H1 (cell line): ENCODE data around the gene RAD52. TPM values are rescaled to one million over a fixed set of nuclear protein-coding genes. Genes with fewer than 3 reads are reported as not detected.

Experiments
- CTCF ChIA-PET: fragments of 300-600 bp; sonication (Branson Sonifier 250); formaldehyde crosslinking; loops from one replicate; lab custom pipeline; 2021; ENCODE audit not compliant: partially characterized antibody; lab: Charles Lee
- POLR2A ChIA-PET: fragments of 300-600 bp; sonication (Branson Sonifier 250); formaldehyde crosslinking; loops from one replicate; lab custom pipeline; 2021; ENCODE audit warnings: inconsistent platforms; ENCODE audit not compliant: partially characterized antibody; lab: Charles Lee
- DNase-seq, 2 experiments: peaks; one replicate each; pipeline versions ENCODE4 v3.0.0 to v3.0.0-alpha.2; 2010 to 2022; ENCODE audit warnings: low spot score in 2 of 2, low read depth in 1 of 2, mixed read lengths in 1 of 2
- FAIRE-seq: peaks from 2 replicates; lab custom pipeline; 2011; peaks lifted over from hg19 to GRCh38; lab: Jason Lieb, UNC
- H2AFZ ChIP-seq: 2 replicates; pipeline ENCODE4 v1.8.1; 2012; ENCODE audit warnings: low read length, inconsistent platforms
- H2AK5ac ChIP-seq: 2 replicates; pipeline ENCODE4 v1.6.1; 2013; ENCODE audit warnings: low read depth, low read length
- H2BK120ac ChIP-seq: replicated peaks from 2 replicates; pipeline ENCODE3; 2013; ENCODE audit warnings: low read depth, low read length, inconsistent platforms
- H2BK12ac ChIP-seq: 2 replicates; pipeline ENCODE4 v1.6.1; 2013; ENCODE audit warnings: low read depth, low read length
- H2BK15ac ChIP-seq: 2 replicates; pipeline ENCODE4 v1.6.1; 2013; ENCODE audit warnings: low read length
- H2BK20ac ChIP-seq: 2 replicates; pipeline ENCODE4 v1.6.1; 2013; ENCODE audit warnings: low read length
- H2BK5ac ChIP-seq: 2 replicates; pipeline ENCODE4 v1.6.1; 2013; ENCODE audit warnings: low read depth, low read length
- H3K14ac ChIP-seq: 2 replicates; pipeline ENCODE4 v1.6.1; 2013; ENCODE audit warnings: inconsistent platforms; ENCODE audit not compliant: insufficient read length
- H3K18ac ChIP-seq: 2 replicates; pipeline ENCODE4 v1.6.1; 2013; ENCODE audit warnings: low read length; ENCODE audit errors: extremely low read depth
- H3K23ac ChIP-seq: 2 replicates; pipeline ENCODE4 v1.6.1; 2013; ENCODE audit warnings: inconsistent platforms; ENCODE audit not compliant: insufficient read length
- H3K23me2 ChIP-seq: 2 replicates; pipeline ENCODE4 v1.6.1; 2013; ENCODE audit warnings: low read depth, low read length
- H3K27ac ChIP-seq: 2 replicates; pipeline ENCODE4 v1.6.1; 2011; ENCODE audit warnings: low read depth, low read length, inconsistent platforms
- H3K27me3 ChIP-seq, 4 experiments: replicated peaks in 1 of 4; 1 replicate in 1 of 4; 2 replicates in 3 of 4; pipeline versions ENCODE4 v1.6.1 to v1.8.1; 2011 to 2013; ENCODE audit warnings: low read length in 3 of 4, mild to moderate bottlenecking in 3 of 4, inconsistent platforms in 2 of 4, mixed read lengths in 2 of 4, moderate library complexity in 1 of 4; ENCODE audit not compliant: control insufficient read depth in 3 of 4, insufficient read depth in 3 of 4; ENCODE audit errors: extremely low read depth in 1 of 4
- H3K36me3 ChIP-seq, 4 experiments: 2 replicates each; pipeline versions ENCODE4 v1.6.1 to v1.8.1; 2011 to 2013; ENCODE audit warnings: mild to moderate bottlenecking in 4 of 4, low read length in 3 of 4, moderate library complexity in 2 of 4, control low read depth in 1 of 4, inconsistent platforms in 1 of 4; ENCODE audit not compliant: insufficient read depth in 4 of 4, control insufficient read depth in 2 of 4
- H3K4ac ChIP-seq: replicated peaks from 2 replicates; pipeline ENCODE3; 2013; ENCODE audit warnings: low read length, low read depth, mixed read lengths, inconsistent platforms; ENCODE audit not compliant: insufficient read length
- H3K4me1 ChIP-seq, 4 experiments: replicated peaks in 1 of 4; 1 replicate in 1 of 4; 2 replicates in 3 of 4; pipeline versions ENCODE4 v1.6.1 to v1.8.1; 2011 to 2013; ENCODE audit warnings: low read length in 3 of 4, inconsistent platforms in 2 of 4, mixed read lengths in 1 of 4; ENCODE audit not compliant: insufficient read depth in 4 of 4, control insufficient read depth in 3 of 4
- H3K4me2 ChIP-seq, 2 experiments: 2 replicates each; pipeline versions ENCODE4 v1.6.1 to v1.8.1; 2011 to 2013; ENCODE audit warnings: low read depth in 2 of 2, low read length in 2 of 2, control low read depth in 1 of 2, inconsistent platforms in 1 of 2, mild to moderate bottlenecking in 1 of 2; ENCODE audit not compliant: insufficient read depth in 1 of 2
- H3K4me3 ChIP-seq, 4 experiments: fragments of 200-600, 300-600 bp in 1 of 4; sonication (generic), shearing (Covaris generic), sonication (Bioruptor Twin) in 1 of 4; 2 replicates each; pipeline versions ENCODE4 v1.5.1 to v1.8.1; 2011 to 2016; ENCODE audit warnings: low read length in 4 of 4, low read depth in 3 of 4, control low read depth in 2 of 4, inconsistent platforms in 2 of 4, mild to moderate bottlenecking in 2 of 4, mixed read lengths in 1 of 4, moderate library complexity in 1 of 4; ENCODE audit not compliant: insufficient read depth in 2 of 4; ENCODE audit errors: extremely low read depth in 1 of 4
- H3K56ac ChIP-seq: replicated peaks from 2 replicates; pipeline ENCODE3; 2013; ENCODE audit warnings: low read depth, mild to moderate bottlenecking, mixed read lengths, low read length, inconsistent platforms; ENCODE audit not compliant: insufficient read length
- H3K79me1 ChIP-seq: 2 replicates; pipeline ENCODE4 v1.6.1; 2013; ENCODE audit warnings: low read depth, low read length, control low read depth
- H3K79me2 ChIP-seq, 2 experiments: 2 replicates each; pipeline versions ENCODE4 v1.6.1 to v1.8.1; 2012 to 2013; ENCODE audit warnings: low read length in 2 of 2, mild to moderate bottlenecking in 2 of 2, inconsistent platforms in 1 of 2; ENCODE audit not compliant: insufficient read depth in 2 of 2, control insufficient read depth in 1 of 2
- H3K9ac ChIP-seq, 4 experiments: replicated peaks in 1 of 4; 1 replicate in 1 of 4; 2 replicates in 3 of 4; pipeline versions ENCODE4 v1.6.1 to v1.8.1; 2011 to 2013; ENCODE audit warnings: low read depth in 3 of 4, low read length in 3 of 4, control low read depth in 2 of 4, mild to moderate bottlenecking in 2 of 4, moderate library complexity in 2 of 4, inconsistent platforms in 1 of 4; ENCODE audit errors: extremely low read depth in 1 of 4
- H3K9me3 ChIP-seq, 2 experiments: 2 replicates each; pipeline versions ENCODE4 v1.6.1 to v1.8.1; 2012 to 2013; ENCODE audit warnings: mild to moderate bottlenecking in 2 of 2, moderate library complexity in 2 of 2, control low read depth in 1 of 2, inconsistent platforms in 1 of 2, low read depth in 1 of 2, low read length in 1 of 2, mixed read lengths in 1 of 2; ENCODE audit not compliant: insufficient read depth in 2 of 2
- H4K20me1 ChIP-seq, 2 experiments: replicated peaks in 1 of 2; 2 replicates each; pipeline versions ENCODE3 to v1.8.1; 2011 to 2013; ENCODE audit warnings: inconsistent platforms in 2 of 2, low read length in 2 of 2, mild to moderate bottlenecking in 1 of 2; ENCODE audit not compliant: insufficient read depth in 2 of 2, control insufficient read depth in 1 of 2
- H4K5ac ChIP-seq: 2 replicates; pipeline ENCODE4 v1.6.1; 2013; ENCODE audit warnings: low read length, low read depth, mixed read lengths, inconsistent platforms; ENCODE audit not compliant: insufficient read length
- H4K8ac ChIP-seq: 2 replicates; pipeline ENCODE4 v1.8.0; 2013; ENCODE audit warnings: mild to moderate bottlenecking, moderate library complexity, low read length, inconsistent platforms; ENCODE audit not compliant: insufficient read depth; ENCODE audit errors: extremely low read depth
- H4K91ac ChIP-seq: replicated peaks from 2 replicates; pipeline ENCODE3; 2013; ENCODE audit warnings: low read length, mixed read lengths, inconsistent platforms; ENCODE audit not compliant: insufficient read length
- CHD1 ChIP-seq: IDR thresholded peaks from 2 replicates; pipeline ENCODE4 v1.6.1; 2012; ENCODE audit warnings: low read depth, low read length, improper control_type of control experiment
- CREB1 ChIP-seq: IDR thresholded peaks from 2 replicates; pipeline ENCODE4 v1.6.1; 2012; ENCODE audit warnings: inconsistent platforms
- GABPA ChIP-seq: IDR thresholded peaks from 2 replicates; pipeline ENCODE4 v1.6.1; 2011; ENCODE audit warnings: mild to moderate bottlenecking, low read length, moderate library complexity, borderline replicate concordance; ENCODE audit not compliant: insufficient read depth
- RBBP5 ChIP-seq: IDR thresholded peaks from 2 replicates; pipeline ENCODE4 v1.7.1; 2012; ENCODE audit warnings: low read depth, mild to moderate bottlenecking, inconsistent platforms, low read length, moderate library complexity, borderline replicate concordance
- SP1 ChIP-seq: IDR thresholded peaks from 2 replicates; pipeline ENCODE4 v1.6.1; 2011; ENCODE audit warnings: low read depth, low read length
- WGBS, 2 experiments: shearing (Covaris generic) in 1 of 2; methylation state at CpG; one replicate each; pipeline versions ENCODE4 v1.1.6 to v1.1.7; 2013 to 2015; ENCODE audit warnings: low lambda C conversion rate in 2 of 2, mixed read lengths in 2 of 2, inconsistent platforms in 1 of 2, low coverage in 1 of 2, missing lambda C conversion rate in 1 of 2; ENCODE audit not compliant: insufficient replicate concordance in 2 of 2, insufficient coverage in 1 of 2, insufficient read length in 1 of 2; ENCODE audit errors: extremely low coverage in 1 of 2, missing lambda C conversion rate in 1 of 2; 5-methylcytosine and 5-hydroxymethylcytosine counted together
- polyA plus RNA-seq, 7 experiments: library from polyadenylated mRNA; depleted of rRNA in 3 of 7; stranded (reverse) in 5 of 7; unstranded in 2 of 7; fragments of >200 nt in 5 of 7; fragments of 200-250 nt in 2 of 7; gene quantifications; 1 replicate in 5 of 7; 2 replicates in 1 of 7; 4 replicates in 1 of 7; pipeline versions ENCODE4 v1.2.1 to v1.2.3, GENCODE V29; 2011 to 2013; ENCODE audit warnings: missing spikeins in 2 of 7, mixed read lengths in 2 of 7
- total RNA-seq: library from RNA; stranded (reverse); fragmentation: NEBNext Ultra II Directional; extraction: Animal tissue kit (Norgen Biotek cat#: 25700); gene quantifications from 2 replicates; pipeline ENCODE4 v1.2.1, GENCODE V29; 2021
- TF ChIP-seq, protein P1 (sequence below): IDR thresholded peaks from 2 replicates; pipeline ENCODE4 v1.6.1; 2011; ENCODE audit warnings: low read length, improper control_type of control experiment

RAD52 gene
- total and polyA plus RNA-seq, 2 of the 8 experiments (the other 6 are each of a cell fraction or from before 2014, with no cell fraction given): 12.5 to 14.3 TPM

DNA sequence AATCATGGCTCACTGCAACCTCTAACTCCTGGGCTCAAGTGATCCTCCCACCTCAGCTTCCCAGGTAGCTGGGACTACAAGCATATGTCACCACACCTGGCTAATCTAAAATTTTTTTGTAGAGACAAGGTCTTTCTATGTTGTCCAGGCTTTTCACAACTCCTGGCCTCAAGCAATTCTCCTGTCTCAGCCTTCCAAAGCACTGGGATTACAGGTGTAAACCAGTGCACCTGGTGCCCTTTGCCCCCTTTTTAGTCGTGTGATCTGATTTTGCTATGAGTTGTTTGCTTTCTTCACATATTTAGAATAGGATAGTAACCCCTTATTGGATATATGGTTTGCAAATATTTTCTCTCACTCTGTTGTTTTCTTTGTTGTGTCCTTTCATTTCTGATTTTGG, 1.7 kb upstream of the RAD52 start:
- POLR2A ChIA-PET: interaction anchor here (1.2 to 1.4 kb wide), 2 partner anchors 39 to 153 kb away, joined by 4 to 5 read pairs; no protein-coding TSS in a partner anchor
- H3K4me1 ChIP-seq: no peaks in the 10 kb centered on the region
- H2AK5ac ChIP-seq: no peak overlapping the region
- H3K23me2 ChIP-seq: no peaks in the 10 kb centered on the region; the same call in 1 of the 2 replicates
- no peak overlapping the region for H3K4me3 ChIP-seq
- H3K14ac ChIP-seq: no peak overlapping the region
- no peak for FAIRE-seq
- H2BK15ac ChIP-seq: no peak overlapping the region
- TF ChIP-seq CHD1 (no peak), SP1 (no peak), CREB1 (no peak), RBBP5 (no peak), GABPA (no peak)
- TF ChIP-seq, protein P1, sequence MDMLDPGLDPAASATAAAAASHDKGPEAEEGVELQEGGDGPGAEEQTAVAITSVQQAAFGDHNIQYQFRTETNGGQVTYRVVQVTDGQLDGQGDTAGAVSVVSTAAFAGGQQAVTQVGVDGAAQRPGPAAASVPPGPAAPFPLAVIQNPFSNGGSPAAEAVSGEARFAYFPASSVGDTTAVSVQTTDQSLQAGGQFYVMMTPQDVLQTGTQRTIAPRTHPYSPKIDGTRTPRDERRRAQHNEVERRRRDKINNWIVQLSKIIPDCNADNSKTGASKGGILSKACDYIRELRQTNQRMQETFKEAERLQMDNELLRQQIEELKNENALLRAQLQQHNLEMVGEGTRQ: no peak
- TF ChIP-seq, all 59 proteins: peak for 0
- H3K9me3 ChIP-seq: no peaks in the 10 kb centered on the region
- H2BK20ac ChIP-seq: no peak overlapping the region
- no peak overlapping the region for H3K9ac ChIP-seq
- H3K23ac ChIP-seq: no peak overlapping the region
- no peaks in the 10 kb centered on the region for H3K27me3 ChIP-seq
- H4K20me1 ChIP-seq: no peaks in the 10 kb centered on the region
- no peaks in the 10 kb centered on the region for H3K36me3 ChIP-seq
- WGBS, 2 experiments: 78% methylated on average over 1 of the region's 1 CpG; no CpG with 5 or more reads in 1 of the 2 experiments
- H3K27ac ChIP-seq: no peak overlapping the region
- H2BK5ac ChIP-seq: no peak overlapping the region
- no peak overlapping the region for H2BK12ac ChIP-seq
- H3K4me2 ChIP-seq: no peak overlapping the region
- peaks cover 0 to 24% of the 10 kb centered on the region in 2 experiments; a peak in 2 of 4 replicates for H3K79me2 ChIP-seq
- no peak overlapping the region for H2BK120ac ChIP-seq
- H3K79me1 ChIP-seq: peaks cover 4% of the 10 kb centered on the region; the same call in 1 of the 2 replicates
- no peak overlapping the region for H4K8ac ChIP-seq
- no peak overlapping the region for H3K4ac ChIP-seq
- H3K56ac ChIP-seq: no peak overlapping the region
- H4K91ac ChIP-seq: no peak overlapping the region
- DNase-seq: no peak
- no peak overlapping the region for H3K18ac ChIP-seq
- H4K5ac ChIP-seq: no peak overlapping the region
- CTCF ChIA-PET: interaction anchor here (1.0 to 3.5 kb wide), 2 partner anchors 141 to 167 kb away, joined by 3 to 13 read pairs; no protein-coding TSS in a partner anchor
- no peak overlapping the region for H2AFZ ChIP-seq
